ENCODE measurements around the gene HES4.
"Not testable (repeated sequence)": the region's sequence is repeated elsewhere in the genome, so short reads cannot be mapped to it uniquely, and the experiment has no call there.

The HES4 gene

DNA sequence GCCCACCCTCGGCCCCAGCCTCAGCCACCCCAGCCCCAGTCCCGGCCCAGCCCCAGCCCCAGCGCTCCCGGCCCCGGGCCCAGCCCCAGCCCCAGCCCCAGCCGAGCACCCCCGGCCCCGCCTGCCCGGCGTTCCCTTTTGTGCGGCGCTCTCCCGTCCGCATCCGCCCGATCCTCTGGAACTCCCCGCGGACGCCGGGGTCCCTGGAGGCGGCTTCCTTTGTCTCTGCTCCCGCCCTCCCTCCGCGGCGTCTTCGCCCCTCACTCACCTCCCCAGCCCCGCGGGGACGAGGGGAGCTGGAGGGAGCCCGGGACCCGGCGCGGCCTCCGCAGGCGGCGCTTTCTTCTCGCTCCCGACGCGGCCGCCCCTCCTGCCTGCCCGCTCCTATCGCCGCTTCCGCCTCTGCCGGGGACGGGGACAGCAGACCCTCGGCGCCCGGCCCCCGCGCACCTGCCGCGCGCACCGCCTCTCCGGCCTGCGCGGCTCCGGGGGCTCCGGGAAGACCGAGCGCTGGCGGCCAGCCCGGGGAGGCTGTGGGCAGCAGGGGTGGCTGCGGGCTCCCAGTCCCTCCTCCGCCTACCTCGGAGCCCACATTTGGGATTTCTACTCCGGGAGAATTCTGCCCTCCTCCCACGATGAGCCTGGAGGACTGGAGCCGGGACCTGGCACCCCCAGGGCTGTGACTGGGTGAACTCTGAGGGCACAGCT is 34.0 kb upstream of the HES4 start:
- no peak for DNase-seq (ENCODE audit: low read depth, low spot score)

- no peak for DNase-seq (ENCODE audit: low read depth, low spot score)
Measured at GRCh38 chr1:1033009-1033587, 33.2 kb upstream of the HES4 start.

GRCh38 chr1:1032424-1032823 is 32.5 kb upstream of the HES4 start:
- no peak for DNase-seq (ENCODE audit: low read depth, low spot score)

GRCh38 chr1:1031659-1032235 is 31.9 kb upstream of the HES4 start:
- no peak for DNase-seq (ENCODE audit: low read depth, low spot score)

DNA sequence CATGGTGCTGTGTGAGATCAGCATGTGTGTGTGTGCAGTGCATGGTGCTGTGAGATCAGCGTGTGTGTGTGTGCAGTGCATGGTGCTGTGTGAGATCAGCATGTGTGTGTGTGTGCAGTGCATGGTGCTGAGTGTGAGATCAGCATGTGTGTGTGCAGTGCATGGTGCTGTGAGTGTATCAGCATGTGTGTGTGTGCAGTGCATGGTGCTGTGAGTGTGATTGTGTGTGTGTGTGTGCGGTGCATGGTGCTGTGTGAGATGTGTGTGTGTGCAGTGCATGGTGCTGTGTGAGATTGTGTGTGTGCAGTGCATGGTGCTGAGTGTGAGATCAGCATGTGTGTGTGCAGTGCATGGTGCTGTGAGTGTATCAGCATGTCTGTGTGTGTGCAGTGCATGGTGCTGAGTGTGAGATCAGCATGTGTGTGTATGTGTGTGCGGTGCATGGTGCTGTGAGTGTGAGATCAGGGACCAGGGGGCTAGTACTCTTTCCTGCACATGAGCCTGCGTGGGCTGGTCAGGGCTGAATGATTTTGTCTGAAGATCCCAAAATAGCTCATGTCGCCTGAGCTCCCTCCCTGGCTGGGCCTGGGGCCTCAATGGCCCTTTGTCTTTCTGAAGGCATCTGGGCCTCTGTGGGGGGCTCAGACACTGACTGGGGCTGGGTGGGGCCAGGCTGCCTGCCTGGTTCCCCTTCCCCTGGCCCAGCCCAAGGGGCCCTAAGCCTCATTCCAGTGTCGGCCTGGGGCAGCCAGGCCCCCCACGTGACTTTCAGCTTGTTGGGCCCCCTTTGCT is 31.2 kb upstream of the HES4 start:
- not testable (repeated sequence) for DNase-seq (ENCODE audit: low read depth, low spot score)

GRCh38 chr1:1027791-1028190 is 27.9 kb upstream of the HES4 start:
- DNase-seq (ENCODE audit: low read depth, low spot score) = no peak

DNA sequence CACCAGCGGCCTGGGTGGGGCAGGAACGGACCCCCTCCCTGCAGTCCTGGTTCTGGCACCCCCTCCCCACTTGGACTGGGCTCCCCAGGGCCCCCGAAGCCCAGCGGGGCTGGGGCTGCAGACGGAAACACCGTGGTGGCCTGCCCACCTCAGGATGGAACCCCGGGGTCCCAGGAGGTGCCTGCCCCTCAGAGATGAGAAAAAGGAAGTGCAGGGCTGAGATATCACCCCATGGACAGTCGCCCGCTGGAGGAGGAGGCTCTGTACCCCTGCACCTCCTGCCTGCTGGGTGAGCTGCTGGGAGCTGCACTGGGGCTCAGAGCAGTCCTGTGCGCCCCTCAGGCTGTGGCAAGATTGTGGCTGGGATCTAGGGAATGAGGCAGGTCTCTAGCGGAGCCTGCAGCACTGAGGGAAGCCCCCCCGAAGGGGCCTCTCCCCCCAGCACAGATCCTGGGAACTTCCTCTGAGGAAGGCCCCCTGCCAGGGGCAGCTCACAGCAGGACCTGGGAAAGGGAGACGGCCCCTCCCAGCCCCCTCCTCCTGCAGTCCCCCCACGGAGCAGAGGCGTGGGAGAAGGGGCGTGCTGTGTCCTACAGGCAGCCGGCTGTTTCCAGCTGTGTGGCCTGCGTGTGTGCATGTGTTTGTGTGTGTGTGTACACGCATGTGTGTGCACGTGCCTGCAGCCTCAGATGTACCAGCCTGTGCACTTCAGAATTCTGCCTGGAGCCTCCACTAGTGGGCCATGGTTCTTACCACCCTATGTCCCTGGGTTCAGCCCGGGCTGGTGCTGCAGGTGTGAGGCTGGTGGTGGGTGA is 26.9 kb upstream of the HES4 start:
- peak; percentile 29 for DNase-seq (ENCODE audit: low read depth, low spot score)

- no peak for DNase-seq (ENCODE audit: low read depth, low spot score)
Measured at GRCh38 chr1:1025730-1026129, 25.8 kb upstream of the HES4 start.

DNA sequence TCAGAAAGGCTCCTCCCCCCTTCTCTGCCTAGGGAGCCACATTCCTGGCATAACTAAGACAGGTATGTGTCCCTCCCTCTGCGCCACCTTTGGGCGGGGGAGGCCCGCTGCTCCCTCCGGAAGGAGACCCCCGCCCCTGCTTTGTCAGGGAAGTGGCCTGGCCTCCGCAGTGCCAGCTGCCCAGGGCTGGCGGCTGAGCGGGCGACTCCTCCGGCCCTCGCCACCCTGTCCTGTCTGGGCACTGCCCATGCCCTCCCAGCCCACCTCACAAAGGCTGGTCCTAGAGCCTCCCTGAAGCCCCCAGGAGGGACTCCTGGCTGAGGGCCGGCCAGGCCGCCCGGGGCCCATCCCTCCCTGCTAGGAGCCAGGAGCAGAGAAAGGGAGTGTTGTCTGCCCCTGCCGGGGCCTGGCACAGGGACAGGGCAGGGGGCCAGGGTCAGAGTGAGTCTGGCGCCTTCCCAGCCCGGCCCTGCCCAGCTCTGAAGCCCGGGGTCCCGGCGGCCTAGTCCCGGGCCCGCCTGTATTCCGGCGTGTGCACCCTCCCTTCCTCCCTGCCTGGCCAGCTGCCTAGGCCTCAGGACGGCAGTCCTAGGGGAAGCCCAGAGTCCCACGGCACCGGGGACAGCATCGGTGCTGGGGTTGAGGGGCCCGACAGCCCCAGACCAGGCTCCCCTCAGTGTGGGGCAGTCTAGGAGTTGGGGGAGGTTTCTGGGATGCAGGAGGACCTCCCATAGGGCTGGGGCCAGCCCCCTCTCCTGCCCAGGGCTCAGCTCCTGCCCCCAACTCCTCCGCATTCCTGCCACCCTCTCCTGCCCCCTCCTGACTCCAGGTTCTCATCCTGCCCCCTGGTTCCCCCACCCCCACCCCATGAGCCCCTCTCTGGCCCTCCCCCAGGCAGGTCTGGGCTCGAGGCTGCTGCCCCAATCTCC is 25.1 kb upstream of the HES4 start:
- no peak for DNase-seq (ENCODE audit: low read depth, low spot score)

DNA sequence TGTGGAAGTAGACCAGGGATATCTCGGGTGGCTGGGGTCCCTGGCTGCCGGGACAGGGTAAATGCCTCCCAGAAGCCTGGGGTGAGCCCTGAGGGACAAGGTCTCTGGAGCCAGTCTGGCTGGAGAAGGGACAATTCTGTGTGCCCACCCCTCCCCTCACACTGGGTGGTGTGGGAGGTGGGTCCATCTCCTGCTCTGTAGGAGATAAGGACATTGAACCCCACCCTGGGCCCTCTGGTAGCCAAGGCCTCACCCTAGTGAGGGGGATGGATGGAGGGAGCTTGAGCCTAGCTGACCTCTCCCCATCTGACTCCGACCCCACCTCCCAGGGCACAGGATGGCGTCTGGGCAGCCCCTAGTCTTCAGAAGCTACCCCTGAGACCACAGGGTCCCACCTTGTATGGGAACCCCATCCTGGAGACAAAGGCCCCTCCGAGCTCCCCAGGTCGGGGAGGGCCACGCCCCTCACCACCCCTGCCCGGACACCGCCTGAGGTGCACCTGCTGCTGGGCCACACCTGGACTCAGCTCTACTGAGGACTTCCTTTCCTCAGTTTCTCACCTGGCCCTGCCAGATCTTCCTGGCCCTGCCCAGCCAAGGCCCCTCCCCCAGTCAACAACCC is 24.4 kb upstream of the HES4 start:
- no peak for DNase-seq (ENCODE audit: low read depth, low spot score)

- DNase-seq (ENCODE audit: low read depth, low spot score) = no peak
Measured at GRCh38 chr1:1023700-1024099, 23.8 kb upstream of the HES4 start.

DNA sequence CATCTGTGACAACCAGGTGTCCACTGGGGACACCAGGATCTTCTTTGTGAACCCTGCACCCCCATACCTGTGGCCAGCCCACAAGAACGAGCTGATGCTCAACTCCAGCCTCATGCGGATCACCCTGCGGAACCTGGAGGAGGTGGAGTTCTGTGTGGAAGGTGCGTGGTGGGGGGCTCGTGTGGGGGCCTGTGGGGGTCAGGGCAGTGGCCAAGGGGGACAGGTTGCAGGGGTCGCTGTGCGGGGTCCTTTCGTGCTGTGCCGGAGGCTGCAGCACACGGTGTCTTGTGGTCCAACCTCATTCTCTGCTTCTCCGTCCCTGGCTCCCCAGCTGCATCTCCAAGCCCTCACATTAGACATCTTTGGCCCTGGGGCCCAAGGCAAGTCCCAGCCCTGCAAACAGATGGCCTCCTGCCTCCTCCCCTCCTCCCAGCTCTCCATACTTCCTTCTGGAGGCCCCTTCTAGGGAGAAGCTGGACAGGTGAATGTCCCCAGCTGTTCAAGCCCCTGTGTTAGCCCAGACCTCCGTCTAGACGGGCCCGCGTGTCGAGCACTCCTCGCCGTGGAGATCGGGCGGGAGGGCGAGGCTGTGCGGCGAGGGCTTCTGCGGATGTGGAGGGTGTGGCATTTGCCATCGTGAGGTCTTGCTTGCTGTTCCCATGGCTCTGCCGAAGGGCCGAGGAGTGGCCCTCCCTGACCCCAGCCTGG is 22.6 kb upstream of the HES4 start:
- DNase-seq (ENCODE audit: low read depth, low spot score) = no peak

- no peak for DNase-seq (ENCODE audit: low read depth, low spot score)
Measured at GRCh38 chr1:1021920-1022259, 22.0 kb upstream of the HES4 start.

- DNase-seq (ENCODE audit: low read depth, low spot score) = no peak
Measured at GRCh38 chr1:1021010-1021919, 21.4 kb upstream of the HES4 start.

DNA sequence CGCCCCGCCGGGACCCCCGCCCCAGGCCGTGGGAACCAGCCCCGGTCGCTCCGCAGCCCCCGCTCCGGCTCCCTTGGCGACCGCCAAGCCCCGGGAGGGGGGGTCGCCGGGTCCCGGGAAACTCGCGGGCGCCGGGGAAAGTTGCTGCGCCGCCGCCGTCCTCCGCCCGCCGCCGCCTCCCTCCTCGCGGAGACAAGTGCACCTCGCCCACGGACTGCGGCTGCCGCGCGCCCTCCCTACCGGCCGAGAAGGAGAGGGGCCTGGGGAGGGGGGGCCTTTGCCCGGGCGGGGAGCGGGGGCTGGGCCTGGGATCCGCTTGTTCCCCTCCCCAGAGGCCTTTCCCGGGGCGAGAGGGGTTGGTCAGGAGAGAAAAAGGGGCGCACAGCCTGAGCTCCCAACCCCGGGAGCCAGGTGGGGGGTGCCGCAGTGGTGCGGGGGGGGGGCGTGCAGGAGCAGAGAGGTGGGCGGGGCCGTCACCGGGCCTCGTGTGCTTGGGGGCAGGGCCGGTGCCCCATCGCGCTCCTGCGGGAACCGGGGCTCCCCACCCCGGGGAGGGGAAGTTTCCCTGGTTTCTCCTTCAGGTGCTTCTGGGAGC is 20.6 kb upstream of the HES4 start:
- no peak for DNase-seq (ENCODE audit: low read depth, low spot score)

DNA sequence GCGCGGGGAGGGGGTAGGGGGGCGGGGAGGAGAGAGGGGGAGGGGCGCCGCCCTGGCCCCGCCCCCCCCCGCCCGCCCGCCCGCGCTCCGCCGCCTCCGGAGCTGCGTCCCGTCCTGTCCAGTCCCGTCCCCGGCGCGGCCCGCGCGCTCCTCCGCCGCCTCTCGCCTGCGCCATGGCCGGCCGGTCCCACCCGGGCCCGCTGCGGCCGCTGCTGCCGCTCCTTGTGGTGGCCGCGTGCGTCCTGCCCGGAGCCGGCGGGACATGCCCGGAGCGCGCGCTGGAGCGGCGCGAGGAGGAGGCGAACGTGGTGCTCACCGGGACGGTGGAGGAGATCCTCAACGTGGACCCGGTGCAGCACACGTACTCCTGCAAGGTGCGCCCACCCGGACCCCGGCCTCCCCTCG is 20.1 kb upstream of the HES4 start, which contains the start of gene AGRN:
Gene AGRN (plus strand): TSS at position 121 of the 405 bp plus-strand sequence. CDS start 53 bp downstream, at position 174.
- no peak for DNase-seq (ENCODE audit: low read depth, low spot score)

DNA sequence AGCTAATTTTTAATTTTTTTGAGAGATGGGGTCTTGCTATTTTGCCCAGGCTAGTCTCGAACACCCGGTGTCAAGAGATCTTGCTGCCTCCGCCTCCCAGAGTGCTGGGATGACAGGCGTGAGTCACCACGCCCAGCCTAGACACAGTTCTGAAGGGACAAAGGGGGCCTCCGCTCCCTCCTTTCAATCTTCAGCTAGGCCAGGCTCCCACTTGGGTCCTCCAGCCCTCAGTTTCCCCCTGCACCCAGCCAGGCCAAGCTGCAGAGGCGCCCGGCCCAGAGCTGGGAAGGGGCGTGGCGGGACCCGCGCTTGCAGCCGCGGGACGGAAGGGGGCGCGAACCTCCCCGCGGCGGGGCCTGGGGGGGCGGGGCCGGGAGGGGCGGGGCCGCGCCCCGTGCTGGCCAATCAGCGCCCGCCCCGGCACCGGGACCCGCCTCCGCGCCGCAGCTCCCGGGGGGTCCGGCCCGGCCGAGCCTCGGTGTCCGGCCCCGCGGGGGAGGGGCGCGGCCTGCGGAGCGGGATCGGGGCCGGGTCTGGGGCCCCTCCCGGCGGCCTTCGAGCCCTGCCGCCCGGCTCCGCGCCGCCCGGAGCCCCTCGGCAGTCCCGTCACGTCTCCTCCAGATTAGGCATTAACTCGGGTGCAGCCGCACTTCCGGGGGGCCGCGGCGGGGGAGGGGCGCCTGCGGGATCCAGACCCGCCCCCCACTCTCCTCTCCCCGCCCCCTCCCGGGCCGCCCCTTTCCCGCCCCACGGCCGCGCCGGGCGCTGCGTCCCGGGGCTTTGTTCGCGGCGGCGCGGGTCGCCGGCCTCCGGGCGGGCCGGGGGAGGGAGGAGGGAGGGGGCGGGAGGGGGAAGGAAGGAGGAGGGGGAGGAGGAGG is 19.5 kb upstream of the HES4 start:
- DNase-seq (ENCODE audit: low read depth, low spot score) = no peak
